ENCODE measurements around the gene TRIM38.

DNA sequence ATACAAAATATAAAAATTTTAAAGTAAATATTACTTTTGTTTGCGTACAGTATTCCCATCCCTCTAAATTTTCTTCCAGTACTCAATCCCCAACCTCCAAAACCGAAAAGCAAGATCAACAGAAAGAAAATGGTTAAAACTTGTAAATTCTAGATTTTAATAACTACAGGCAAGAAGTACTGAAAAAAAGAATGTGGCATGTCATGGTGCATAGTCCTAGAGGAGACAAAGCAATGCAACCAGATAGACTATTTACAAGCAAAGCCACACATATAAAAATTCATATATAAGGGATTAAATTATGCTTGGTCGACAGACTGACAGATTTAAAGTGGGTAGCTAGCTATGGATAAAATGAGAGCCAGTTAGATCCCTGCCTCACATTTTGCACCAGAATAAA is 68.1 kb downstream of the TRIM38 start:
- TF ChIP-seq EP300 (conservative IDR thresholded peaks at IDR 0.05; ENCODE audit: poor library complexity, severe bottlenecking): no peak
- no peak for TF ChIP-seq POLR2AphosphoS5 (IDR thresholded peaks at IDR 0.05)
- no peak for TF ChIP-seq SMC3 (conservative IDR thresholded peaks at IDR 0.05; ENCODE audit: poor library complexity)
- TF ChIP-seq, protein P1, sequence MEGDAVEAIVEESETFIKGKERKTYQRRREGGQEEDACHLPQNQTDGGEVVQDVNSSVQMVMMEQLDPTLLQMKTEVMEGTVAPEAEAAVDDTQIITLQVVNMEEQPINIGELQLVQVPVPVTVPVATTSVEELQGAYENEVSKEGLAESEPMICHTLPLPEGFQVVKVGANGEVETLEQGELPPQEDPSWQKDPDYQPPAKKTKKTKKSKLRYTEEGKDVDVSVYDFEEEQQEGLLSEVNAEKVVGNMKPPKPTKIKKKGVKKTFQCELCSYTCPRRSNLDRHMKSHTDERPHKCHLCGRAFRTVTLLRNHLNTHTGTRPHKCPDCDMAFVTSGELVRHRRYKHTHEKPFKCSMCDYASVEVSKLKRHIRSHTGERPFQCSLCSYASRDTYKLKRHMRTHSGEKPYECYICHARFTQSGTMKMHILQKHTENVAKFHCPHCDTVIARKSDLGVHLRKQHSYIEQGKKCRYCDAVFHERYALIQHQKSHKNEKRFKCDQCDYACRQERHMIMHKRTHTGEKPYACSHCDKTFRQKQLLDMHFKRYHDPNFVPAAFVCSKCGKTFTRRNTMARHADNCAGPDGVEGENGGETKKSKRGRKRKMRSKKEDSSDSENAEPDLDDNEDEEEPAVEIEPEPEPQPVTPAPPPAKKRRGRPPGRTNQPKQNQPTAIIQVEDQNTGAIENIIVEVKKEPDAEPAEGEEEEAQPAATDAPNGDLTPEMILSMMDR (IDR thresholded peaks at IDR 0.05; ENCODE audit: poor library complexity, severe bottlenecking): no peak
- TF ChIP-seq, protein P2, sequence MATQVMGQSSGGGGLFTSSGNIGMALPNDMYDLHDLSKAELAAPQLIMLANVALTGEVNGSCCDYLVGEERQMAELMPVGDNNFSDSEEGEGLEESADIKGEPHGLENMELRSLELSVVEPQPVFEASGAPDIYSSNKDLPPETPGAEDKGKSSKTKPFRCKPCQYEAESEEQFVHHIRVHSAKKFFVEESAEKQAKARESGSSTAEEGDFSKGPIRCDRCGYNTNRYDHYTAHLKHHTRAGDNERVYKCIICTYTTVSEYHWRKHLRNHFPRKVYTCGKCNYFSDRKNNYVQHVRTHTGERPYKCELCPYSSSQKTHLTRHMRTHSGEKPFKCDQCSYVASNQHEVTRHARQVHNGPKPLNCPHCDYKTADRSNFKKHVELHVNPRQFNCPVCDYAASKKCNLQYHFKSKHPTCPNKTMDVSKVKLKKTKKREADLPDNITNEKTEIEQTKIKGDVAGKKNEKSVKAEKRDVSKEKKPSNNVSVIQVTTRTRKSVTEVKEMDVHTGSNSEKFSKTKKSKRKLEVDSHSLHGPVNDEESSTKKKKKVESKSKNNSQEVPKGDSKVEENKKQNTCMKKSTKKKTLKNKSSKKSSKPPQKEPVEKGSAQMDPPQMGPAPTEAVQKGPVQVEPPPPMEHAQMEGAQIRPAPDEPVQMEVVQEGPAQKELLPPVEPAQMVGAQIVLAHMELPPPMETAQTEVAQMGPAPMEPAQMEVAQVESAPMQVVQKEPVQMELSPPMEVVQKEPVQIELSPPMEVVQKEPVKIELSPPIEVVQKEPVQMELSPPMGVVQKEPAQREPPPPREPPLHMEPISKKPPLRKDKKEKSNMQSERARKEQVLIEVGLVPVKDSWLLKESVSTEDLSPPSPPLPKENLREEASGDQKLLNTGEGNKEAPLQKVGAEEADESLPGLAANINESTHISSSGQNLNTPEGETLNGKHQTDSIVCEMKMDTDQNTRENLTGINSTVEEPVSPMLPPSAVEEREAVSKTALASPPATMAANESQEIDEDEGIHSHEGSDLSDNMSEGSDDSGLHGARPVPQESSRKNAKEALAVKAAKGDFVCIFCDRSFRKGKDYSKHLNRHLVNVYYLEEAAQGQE (IDR thresholded peaks at IDR 0.05; ENCODE audit: borderline replicate concordance): no peak
- no peak for TF ChIP-seq RAD21 (conservative IDR thresholded peaks at IDR 0.05)

Measured in neural cell (in vitro differentiated cells).